ENCODE measurements around the gene CTNNA1.
A peak's percentile ranks its signal among the peaks of the same experiment; 100 is the strongest.
"Not testable (repeated sequence)": the region's sequence is repeated elsewhere in the genome, so short reads cannot be mapped to it uniquely, and the experiment has no call there.

The CTNNA1 gene

DNA sequence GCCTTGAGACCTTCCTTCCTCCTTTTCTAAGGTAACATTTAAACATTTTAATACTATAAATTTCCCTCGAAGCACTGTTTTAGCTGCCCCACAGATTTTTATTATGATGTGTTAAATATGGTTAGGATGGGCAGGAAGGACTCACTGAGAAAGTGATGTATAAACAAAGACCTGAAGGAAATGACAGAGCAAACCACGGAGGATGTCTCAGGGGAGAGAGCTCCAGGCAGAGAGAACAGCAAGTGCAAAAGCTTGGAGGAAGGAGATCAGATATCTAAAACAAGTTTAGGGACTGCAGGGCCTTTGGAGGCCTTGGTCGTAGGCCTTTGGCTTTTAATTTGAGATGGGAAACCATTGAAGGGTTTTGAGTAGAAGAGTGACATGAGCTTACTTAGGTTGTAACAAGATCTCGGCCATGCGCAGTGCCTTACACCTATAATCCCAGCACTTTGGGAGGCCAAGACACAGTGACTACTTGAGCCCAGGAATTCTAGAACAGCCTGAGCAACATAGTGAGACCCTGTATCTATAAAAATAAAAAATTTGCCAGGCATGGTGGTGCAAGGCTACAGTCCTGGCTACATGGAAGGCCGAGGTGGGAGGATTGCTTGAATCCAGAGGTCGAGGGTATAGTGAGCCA is 157.4 kb downstream of the CTNNA1 start:
- DNase-seq: no peak

DNA sequence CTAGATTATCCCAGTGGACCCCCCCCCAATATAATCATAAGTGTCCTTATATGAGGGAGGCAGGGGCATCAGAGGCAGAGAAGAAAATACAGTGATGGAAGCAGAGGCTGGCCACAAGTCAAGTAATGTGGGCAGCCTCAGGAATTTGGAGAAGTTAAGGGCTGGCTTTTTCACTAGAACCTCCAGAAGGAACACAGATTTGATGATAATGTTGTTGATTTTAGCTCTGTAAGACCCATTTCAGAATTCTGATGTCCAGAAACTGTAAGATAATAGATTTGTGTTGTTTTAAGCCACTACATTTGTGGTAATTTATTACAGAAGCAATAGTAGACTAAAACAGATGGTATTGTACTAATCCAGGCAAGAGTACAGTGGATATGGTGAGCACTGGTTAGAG is 158.2 kb downstream of the CTNNA1 start:
- no peak for DNase-seq

DNA sequence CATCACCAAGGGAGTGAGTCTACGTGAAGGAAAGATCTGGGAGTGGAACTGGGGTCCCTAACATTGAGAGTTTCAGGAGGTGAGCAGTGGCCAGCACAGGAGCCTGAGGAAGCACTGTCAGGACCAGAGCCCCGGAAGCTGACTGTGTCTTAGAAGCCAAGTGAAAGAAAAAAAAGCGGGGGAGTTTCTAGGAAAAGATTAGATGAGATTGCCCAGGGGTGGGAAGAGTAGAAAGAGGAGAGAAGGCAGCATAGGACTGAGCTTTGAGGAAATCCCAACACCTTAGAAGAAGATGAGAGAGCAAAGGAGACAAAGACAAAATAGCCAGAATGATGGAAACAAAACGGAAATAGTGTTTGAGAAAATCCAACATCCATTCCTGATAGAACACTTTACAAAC is 158.9 kb downstream of the CTNNA1 start:
- DNase-seq: no peak

DNA sequence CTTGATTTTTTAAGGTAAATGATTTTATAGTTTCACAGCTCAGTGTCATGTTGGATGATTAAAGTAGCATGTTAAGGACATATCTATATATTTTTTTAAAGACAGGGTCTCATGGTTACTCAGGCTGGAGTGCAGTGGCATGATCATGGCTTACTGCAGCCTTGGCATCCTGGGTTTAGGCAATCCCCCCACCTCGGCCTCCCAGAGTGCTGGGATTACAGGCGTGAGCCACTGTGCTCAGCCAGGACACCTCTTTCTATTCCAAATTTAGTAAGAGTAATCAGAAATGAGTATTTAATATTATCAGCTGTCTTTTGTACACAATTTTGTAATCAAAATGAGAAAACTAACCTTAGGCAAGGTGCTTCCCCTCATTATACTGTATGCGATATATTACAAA is 160.5 kb downstream of the CTNNA1 start:
- DNase-seq: no peak

DNA sequence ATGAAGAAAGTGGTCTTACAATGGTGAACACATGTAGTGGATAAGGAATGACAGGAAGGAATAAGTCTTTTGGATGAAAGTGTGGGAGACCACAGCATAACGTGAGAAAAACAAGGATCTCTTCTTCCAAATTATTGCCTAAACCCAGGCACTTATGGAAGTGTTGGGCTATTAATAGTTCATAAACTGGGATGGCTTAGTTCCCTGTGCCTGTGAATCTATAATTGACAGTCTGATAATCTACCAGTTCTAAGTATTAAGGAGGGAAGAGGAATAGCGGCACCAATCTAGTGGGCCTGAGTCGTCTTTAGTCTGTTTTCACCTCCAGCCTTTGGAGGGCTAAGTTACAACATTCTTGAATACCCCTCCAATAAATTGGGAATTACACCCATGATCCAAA is 161.1 kb downstream of the CTNNA1 start:
- DNase-seq: no peak

DNA sequence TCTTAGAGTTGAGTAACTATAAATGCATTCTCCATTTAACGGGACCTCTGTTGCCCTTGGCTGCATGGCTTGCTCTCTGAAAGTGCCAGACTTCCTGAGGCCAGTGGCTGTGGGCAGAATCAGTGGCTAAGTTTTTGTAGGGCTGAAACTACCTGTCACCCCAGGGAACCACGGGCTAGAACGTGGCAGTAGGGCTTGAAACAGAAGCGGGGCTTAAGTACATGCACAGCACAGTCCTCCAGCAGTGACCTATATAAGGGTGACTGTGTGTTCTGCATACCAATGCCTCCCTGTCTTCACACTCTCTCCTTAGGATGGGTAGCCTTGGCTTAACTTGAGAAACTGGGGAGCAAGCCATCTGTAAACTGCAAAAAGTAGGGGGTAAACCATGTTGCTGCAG is 165.5 kb downstream of the CTNNA1 start:
- DNase-seq: no peak

DNA sequence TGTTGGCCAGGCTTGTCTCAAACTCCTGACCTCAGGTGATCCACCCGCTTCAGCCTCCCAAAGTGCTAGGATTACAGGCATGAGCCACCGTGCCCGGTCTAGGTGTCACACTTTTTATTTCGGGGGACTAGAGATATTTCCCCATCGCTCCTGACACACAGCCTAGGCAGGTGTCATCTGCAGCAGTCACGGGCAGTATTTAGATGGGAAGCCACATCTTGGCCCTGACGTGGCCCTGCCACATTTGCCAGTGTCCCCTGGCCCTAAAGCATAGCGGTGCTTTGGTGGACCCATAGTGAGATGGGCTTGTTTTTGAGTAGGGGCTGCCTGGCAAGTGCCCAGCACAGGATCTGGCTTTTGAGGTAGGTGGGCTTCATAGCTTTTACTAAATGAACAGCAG is 167.0 kb downstream of the CTNNA1 start:
- DNase-seq: no peak

DNA sequence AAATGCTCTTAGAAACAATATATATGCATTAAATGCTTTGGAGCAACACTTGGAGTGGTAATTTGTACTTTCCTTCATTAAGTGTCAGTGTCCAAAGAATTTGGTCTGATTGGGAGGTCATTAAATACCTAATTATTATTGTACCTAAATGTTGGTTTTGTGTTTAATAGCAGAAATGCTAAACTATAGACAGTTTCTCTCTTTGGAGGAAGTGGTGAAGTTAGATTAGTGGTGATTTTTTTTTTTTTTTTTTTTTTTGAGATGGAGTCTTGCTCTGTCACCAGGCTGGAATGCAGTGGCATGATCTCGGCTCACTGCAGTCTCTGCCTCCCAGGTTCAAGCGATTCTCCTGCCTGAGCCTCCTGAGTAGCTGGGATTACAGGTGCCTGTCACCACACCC is 168.1 kb downstream of the CTNNA1 start:
- not testable (repeated sequence) for DNase-seq

DNA sequence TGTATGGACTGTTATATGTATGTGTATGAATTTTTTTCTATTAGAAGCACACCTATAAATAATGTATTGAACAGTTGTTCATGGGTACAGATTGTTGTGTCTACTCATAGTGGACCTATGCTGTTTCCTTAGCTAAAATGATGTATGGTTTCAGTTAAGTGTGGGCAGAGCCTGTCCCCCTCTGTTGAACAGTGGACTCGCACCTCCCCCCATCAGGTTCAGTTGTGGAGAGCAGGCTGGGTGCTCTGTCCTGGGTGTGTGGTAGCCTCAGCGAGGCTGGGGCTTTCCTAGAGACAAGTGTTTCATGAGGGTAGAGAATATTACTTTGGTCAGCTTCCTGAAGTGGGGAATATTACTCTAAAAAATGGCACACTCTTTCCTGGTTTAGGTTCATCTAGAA is 169.3 kb downstream of the CTNNA1 start:
- DNase-seq: no peak

DNA sequence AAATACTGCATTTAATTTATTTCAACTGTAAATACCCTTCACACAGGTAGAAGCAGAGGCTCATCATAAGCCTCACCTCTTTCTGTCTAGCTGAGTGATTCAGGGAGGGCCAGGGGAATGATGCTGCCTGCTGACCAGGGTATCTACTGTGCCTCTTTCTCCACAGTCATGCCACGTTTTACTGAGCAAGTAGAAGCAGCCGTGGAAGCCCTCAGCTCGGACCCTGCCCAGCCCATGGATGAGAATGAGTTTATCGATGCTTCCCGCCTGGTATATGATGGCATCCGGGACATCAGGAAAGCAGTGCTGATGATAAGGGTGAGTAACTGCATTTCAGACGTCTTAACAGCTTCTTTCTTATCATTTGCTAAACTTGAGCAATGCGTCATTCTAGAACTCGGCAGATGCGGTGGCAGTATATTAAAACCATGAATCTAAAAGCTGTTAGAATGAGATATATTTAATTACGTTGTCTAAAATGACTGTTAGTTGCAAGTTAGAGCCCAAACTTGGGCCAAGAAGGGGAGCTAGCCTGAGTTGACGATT is 171.9 kb downstream of the CTNNA1 start:
- no peak for DNase-seq

DNA sequence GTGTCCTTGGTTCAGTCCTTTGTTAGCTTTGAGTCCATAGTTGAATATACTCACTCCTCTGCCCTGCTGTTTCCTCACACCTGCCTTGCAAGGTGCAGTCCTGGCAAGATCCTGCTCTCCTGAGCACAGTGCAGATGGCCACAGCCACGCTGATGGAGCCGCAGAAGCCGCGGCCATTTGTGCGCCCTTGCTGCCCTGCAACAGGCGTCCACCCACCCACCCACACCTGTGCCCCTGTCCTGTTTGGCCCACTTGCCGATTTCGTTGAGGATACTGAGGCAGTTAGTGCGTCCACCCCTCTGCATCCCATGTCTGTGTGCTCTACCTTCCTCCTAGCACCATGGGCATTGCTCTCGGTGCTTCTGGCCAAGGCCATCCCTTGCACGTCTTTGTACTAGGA is 173.0 kb downstream of the CTNNA1 start:
- no peak for DNase-seq

DNA sequence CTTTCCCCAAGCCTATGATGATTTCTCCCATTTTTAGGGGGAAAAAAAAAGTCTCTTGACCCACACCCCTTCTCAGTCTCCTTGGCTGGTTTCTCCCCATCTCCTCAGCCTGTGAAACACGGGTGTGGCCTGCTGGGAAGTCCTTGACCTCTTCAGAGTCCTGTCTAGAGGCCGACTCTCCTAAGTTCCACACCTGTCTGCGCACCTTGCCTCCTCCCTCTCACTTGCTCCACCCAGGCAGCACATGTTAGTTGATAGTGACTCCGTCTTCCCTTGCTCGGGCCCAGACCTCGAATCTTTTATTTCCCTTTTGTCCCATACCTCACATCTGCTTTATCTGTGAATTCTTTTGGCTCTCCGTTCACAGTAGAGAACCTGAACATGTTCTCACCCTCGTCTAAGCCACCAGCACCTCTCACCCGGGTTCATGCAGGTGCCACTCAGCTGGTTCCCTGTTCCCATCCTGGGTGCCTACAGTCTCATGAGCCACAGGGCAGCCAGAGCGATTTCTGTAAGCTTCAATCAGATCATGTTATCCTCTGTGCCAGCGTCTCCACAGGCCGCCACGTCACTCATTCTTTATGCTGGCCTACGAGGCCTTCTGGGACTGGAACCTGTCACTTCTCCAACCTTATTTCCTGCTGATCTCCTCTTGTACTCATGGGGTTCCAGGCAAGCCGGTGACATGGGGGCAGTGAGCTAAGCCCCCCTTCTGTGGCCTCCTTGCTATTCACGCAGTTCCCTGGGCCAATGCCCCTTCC is 173.6 kb downstream of the CTNNA1 start:
- DNase-seq: no peak

DNA sequence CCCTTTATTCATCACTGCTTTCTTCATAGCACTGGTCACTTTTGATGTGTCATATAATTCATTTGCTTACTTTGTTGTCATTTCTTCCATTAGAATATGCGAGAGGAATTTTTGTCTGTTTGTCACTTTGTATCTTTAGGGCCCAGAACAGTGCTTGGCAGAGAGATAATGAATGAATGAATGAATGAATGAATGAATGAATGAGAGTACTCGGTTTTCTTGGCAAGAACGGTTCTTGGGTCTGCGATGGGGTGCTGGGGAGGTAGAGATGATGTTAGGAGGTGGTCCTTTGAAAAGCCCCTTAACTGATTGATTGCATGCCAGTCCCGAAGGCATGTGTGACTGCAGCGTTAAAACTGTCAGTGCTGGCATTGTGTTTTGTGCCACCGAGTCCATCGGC is 174.3 kb downstream of the CTNNA1 start:
- no peak for DNase-seq

DNA sequence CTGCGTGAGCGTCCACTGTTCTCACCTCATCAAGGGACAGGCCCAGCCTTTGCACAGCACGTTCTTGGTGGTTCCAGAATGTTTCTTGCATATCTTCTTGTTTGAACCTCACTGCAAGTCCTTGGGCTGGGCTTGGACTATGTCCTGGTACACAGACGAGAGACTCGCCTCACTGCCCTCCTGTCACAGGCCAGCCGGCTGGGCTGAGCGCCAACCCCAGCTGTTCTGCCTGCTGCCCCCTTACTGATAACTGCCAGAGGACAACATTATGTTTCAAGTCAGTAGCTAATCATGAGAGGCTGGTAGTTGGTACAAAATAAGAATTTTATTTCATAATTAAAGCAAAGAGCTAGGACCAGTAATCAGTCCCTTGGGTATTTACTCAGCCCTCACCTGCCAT is 174.8 kb downstream of the CTNNA1 start:
- peak; percentile 43 for DNase-seq

DNA sequence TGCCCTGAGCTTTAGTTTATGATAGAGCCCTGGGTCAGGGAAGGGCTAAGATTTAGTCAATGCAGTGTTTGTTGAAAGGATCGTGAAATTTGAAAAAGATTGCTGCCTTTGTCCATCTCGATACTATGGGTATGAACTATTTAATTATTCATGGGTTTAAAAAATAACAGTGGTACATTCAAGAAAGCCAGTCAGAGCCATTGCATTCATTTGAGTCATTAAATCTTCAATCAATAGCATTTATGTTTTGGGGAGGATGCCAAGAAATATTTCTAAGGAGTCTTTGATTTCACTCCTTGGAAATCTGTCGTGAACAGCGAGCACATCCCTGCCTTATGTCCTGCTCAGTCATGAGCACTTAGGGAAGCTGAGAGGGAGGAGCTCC is 176.3 kb downstream of the CTNNA1 start:
- DNase-seq: no peak

DNA sequence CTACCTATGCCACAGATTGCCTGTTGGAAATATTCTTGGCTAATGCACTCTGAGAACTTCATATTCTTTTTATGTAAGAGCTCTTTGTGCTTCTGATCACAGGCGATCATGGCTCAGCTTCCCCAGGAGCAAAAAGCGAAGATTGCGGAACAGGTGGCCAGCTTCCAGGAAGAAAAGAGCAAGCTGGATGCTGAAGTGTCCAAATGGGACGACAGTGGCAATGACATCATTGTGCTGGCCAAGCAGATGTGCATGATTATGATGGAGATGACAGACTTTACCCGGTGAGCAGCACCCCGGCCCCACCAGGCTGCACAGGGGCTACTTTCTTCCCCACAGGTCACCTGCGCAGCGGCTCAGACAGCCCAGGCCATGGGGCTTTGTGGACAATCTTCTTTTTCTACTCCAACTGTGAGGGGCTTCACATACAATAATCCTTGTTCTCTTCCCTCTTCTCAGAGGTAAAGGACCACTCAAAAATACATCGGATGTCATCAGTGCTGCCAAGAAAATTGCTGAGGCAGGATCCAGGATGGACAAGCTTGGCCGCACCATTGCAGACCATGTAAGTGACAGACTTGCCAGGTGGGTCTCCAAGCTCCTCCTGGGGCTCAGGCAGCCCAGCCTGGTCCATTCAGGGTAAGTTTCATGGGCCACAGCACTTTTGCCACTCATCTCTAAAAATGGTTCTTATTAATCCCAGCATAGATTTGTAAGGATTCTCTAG is 177.3 kb downstream of the CTNNA1 start:
- DNase-seq: no peak

DNA sequence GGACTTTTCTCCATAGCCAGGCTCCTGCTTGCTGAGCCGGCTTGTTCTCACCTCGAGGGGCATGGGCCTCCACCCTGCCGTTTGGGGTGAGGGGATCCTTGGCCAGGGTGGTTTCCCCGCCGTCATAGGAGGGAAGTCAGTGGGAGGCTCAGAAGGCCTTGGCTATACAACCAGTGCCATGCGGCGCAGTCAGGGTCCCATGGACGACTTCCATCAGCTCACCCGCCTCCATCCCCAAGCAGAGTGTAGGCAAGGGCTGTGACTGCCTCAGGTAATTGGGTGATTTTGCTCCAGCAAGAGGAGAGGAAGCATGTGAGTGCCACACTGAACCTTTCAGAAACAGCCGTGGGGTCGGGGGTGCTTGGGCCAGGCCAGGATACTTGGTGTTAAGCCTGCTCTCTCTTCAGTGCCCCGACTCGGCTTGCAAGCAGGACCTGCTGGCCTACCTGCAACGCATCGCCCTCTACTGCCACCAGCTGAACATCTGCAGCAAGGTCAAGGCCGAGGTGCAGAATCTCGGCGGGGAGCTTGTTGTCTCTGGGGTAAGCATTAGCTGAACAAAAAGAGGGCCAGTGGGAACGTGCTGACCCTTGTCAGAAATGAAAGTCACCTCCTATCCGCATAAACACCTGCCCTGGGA is 179.1 kb downstream of the CTNNA1 start:
- DNase-seq: no peak

DNA sequence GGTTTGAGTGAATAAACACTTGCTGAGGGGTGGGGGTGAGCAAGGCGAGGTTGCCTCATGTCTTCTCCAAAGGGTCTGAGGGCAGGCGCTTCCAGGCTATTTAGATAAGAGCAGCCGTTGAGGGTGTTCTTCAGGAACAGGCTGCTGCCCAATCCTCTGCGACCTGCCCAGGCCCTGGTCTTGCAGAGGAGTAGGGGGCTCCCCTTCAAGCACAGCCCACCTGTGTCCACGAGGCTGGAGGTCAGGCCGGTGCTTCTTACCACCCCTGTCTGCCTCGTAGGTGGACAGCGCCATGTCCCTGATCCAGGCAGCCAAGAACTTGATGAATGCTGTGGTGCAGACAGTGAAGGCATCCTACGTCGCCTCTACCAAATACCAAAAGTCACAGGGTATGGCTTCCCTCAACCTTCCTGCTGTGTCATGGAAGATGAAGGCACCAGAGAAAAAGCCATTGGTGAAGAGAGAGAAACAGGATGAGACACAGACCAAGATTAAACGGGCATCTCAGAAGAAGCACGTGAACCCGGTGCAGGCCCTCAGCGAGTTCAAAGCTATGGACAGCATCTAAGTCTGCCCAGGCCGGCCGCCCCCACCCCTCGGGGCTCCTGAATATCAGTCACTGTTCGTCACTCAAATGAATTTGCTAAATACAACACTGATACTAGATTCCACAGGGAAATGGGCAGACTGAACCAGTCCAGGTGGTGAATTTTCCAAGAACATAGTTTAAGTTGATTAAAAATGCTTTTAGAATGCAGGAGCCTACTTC is 180.5 kb downstream of the CTNNA1 start:
- no peak for DNase-seq

DNA sequence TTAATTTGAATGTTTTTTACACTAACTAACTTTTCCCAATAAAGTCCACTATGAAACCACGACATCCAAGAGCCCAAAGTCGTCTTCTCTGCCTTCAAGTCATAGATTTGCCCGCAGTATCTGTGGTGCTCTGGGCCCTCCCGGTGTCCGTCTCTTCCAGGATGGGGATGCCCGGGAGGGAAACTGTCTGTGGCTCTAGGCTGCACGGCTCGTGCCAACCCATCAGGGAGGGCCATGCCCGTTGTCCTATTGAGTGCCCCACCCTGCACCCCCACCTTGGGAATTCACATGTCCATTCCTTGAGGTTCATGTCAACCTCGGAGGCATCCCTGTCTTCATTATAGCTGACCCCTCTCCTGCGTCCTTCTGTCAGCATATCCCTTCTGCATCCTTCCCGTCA is 181.7 kb downstream of the CTNNA1 start:
- DNase-seq: no peak

DNA sequence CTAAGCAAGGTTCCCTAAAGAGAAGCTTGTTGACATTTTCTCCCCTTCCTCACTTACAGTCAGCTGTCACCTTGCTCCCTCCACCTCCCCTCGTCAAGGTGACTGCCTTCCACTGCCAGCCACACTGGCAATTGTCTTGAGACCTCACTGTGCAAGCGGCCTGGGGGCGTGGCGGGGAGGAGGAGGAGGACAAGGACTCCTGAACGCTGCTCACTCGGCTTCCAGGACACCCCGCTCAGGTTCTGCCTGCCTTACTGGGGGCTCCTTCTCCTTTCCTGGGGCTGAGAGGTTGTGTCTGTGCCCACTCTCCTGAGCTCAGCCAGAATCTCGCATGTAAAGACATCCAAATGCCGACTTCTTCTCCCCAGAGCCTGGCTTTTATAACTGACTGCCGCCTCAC is 182.2 kb downstream of the CTNNA1 start:
- no peak for DNase-seq

DNA sequence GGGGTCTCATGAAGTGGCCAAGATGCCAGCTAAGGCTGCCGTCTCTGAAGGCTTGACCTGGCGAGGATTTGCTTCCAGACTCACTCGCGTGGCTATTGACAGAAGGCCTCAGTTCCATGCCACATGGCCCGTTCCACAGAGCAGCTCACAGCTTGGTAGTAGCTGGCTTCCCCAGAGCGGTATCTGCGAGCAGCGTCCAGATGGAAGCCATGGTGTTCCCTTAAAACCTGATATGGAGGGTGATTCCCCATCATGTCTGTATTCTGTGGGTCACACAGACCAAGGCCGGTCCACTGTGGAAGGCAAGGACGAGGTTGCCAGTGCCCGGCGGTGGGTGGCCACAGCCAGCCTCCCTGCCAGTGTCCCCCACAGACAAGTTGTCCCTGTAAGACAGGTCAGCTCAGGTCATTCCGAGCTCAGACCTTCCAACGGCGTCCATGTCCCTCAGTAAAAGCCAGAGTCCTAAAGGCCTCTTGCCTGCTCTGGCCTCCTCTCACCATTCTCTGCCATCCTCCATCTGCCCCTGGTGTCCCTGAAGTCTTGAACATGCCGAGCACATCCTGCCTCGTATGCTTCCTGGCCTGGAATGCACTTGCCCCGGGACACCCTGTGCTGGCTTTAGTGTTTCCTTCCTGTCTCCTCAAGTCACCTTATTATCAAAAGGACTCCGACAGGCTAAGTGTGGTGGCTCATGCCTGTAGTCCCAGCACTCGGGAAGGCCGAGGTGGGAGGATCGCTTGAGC is 183.2 kb downstream of the CTNNA1 start:
- DNase-seq: no peak

DNA sequence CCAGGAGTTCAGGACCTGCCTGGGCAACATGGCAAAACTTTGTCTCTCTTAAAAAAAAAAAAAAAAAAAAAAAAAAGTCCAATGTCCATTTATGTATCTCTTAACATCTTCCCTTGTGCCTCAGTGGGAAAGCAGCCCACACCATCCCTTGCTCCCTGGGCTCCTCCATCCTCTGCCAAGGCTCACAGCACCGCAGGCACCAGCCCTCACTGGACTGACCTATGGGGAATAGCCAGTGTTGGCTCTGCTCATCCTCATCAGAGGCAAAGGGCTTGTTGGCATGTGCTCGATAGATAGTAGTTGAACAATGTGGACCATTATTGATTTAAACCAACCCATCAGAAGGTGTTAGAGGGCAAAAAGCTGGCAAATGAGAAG is 183.7 kb downstream of the CTNNA1 start:
- no peak for DNase-seq

All from DMS 273 treated with DMSO at 0.1 percent for 48 hours (cell line).